HepG2 (cell line): Measurements from ENCODE around the gene ASIC3. TPM values are rescaled to one million over a fixed set of nuclear protein-coding genes. Genes with fewer than 3 reads are reported as not detected.
A peak's percentile ranks its signal among the peaks of the same experiment; 100 is the strongest.

Experiments used
- ATAC-seq: fragments of 200-7000 bp; cut with Tn5 transposase; 3 replicates; pipeline ENCODE4 v1.9.1; 2020; ENCODE audit warnings: mild to moderate bottlenecking, moderate library complexity
- BruUV-seq: library from RNA; stranded (reverse); fragments of 400-500 nt; replicated peaks from 2 replicates; lab custom pipeline; 2021; lab: Mats Ljungman, UMichigan
- CTCF ChIA-PET: fragments of 300-600 bp; formaldehyde crosslinking; extraction: SDS; loops from one replicate; lab custom pipeline; 2021; ENCODE audit warnings: low total read pairs, inconsistent platforms, low intra/inter-chr PET ratio; lab: Yijun Ruan, JAX
- POLR2A ChIA-PET: fragments of 350-600 bp; sonication (Branson Sonifier 250); formaldehyde crosslinking; loops from one replicate; lab custom pipeline; 2020; ENCODE audit warnings: antibody characterized with exemption, inconsistent platforms; lab: Yijun Ruan, JAX
- DNase-seq: peaks from one replicate; pipeline ENCODE4 v3.0.0-alpha.2; 2015; ENCODE audit warnings: low spot score
- FAIRE-seq: peaks from 3 replicates; lab custom pipeline; 2011; peaks lifted over from hg19 to GRCh38; lab: Jason Lieb, UNC
- H2AFZ ChIP-seq: one replicate; pipeline ENCODE4 v1.6.1; 2011; ENCODE audit warnings: low read length, inconsistent platforms
- H3K27ac ChIP-seq: fragments of 300-600 bp; 3 replicates; pipeline ENCODE4 v1.8.0; 2011; ENCODE audit warnings: mixed run types, mild to moderate bottlenecking, mixed read lengths, low read length, inconsistent platforms; ENCODE audit not compliant: insufficient read depth; ENCODE audit errors: extremely low read length
- H3K27me3 ChIP-seq, 2 experiments: fragments of 200-600 bp in 1 of 2; 2 replicates in 1 of 2; 3 replicates in 1 of 2; pipeline versions ENCODE4 v1.6.0 to v1.8.0; 2011; ENCODE audit warnings: low read length in 2 of 2, mild to moderate bottlenecking in 2 of 2, moderate library complexity in 2 of 2, inconsistent platforms in 1 of 2; ENCODE audit not compliant: insufficient read depth in 2 of 2, control insufficient read depth in 1 of 2
- H3K36me3 ChIP-seq, 2 experiments: fragments of 200-600 bp in 1 of 2; replicated peaks in 1 of 2; 2 replicates in 1 of 2; 3 replicates in 1 of 2; pipeline versions ENCODE4 v1.5.1 to v1.8.0; 2011; ENCODE audit warnings: low read length in 2 of 2, inconsistent platforms in 1 of 2; ENCODE audit not compliant: insufficient read depth in 2 of 2, control insufficient read depth in 1 of 2
- H3K4me1 ChIP-seq: 2 replicates; pipeline ENCODE4 v1.5.1; 2012; ENCODE audit warnings: low read length, inconsistent platforms; ENCODE audit not compliant: insufficient read depth
- H3K4me2 ChIP-seq: 2 replicates; pipeline ENCODE4 v1.6.0; 2011; ENCODE audit warnings: low read depth, low read length, inconsistent platforms
- H3K4me3 ChIP-seq, 3 experiments: fragments of 200-600 bp in 1 of 3; sonication (generic), shearing (Covaris generic) in 1 of 3; replicated peaks in 1 of 3; 2 replicates each; pipeline ENCODE4 v1.5.1; 2011 to 2016; ENCODE audit warnings: low read length in 3 of 3, inconsistent platforms in 2 of 3, low read depth in 2 of 3, mild to moderate bottlenecking in 2 of 3, control low read depth in 1 of 3, mixed read lengths in 1 of 3; ENCODE audit not compliant: insufficient read depth in 1 of 3
- H3K79me2 ChIP-seq: one replicate; pipeline ENCODE4 v1.6.1; 2011; ENCODE audit warnings: low read length, inconsistent platforms; ENCODE audit not compliant: insufficient read depth
- H3K9ac ChIP-seq: 2 replicates; pipeline ENCODE4 v1.6.0; 2011; ENCODE audit warnings: mild to moderate bottlenecking, low read depth, low read length, inconsistent platforms; ENCODE audit not compliant: insufficient read depth
- H3K9me3 ChIP-seq: 2 replicates; pipeline ENCODE4 v1.5.1; 2012; ENCODE audit warnings: mild to moderate bottlenecking, low read length
- H4K20me1 ChIP-seq: 2 replicates; pipeline ENCODE4 v1.6.0; 2011; ENCODE audit warnings: inconsistent platforms, mild to moderate bottlenecking, low read length, moderate library complexity; ENCODE audit not compliant: insufficient read depth
- CBX5 ChIP-seq: sonication (generic); formaldehyde crosslinking; IDR thresholded peaks from 2 replicates; pipeline ENCODE4 v1.4.0; 2020; ENCODE audit warnings: missing genetic modification reagents, borderline replicate concordance
- CSRNP2 ChIP-seq: sonication (generic); formaldehyde crosslinking; conservative IDR thresholded peaks from 2 replicates; pipeline ENCODE4 v1.8.0; 2022; ENCODE audit warnings: low read depth, missing genetic modification reagents
- ESRRA ChIP-seq: sonication (generic); formaldehyde crosslinking; IDR thresholded peaks from 2 replicates; pipeline ENCODE4 v1.5.1; 2020; ENCODE audit warnings: mild to moderate bottlenecking, low read depth, missing genetic modification reagents
- HMG20A ChIP-seq: IDR thresholded peaks from 2 replicates; pipeline ENCODE4 v1.6.1; 2016; ENCODE audit warnings: borderline replicate concordance
- PATZ1 ChIP-seq: sonication (generic); formaldehyde crosslinking; IDR thresholded peaks from 2 replicates; pipeline ENCODE4 v1.4.0; 2020; ENCODE audit warnings: missing genetic modification reagents
- SPEN ChIP-seq: sonication (generic); formaldehyde crosslinking; IDR thresholded peaks from 2 replicates; pipeline ENCODE4 v1.5.1; 2020; ENCODE audit warnings: low read depth, mild to moderate bottlenecking, missing genetic modification reagents
- TOE1 ChIP-seq: sonication (generic); formaldehyde crosslinking; IDR thresholded peaks from 2 replicates; pipeline ENCODE4 v1.4.0; 2020; ENCODE audit warnings: mild to moderate bottlenecking, missing genetic modification reagents
- U2AF2 ChIP-seq: fragments of 200-400 bp; formaldehyde crosslinking; IDR thresholded peaks from 2 replicates; pipeline ENCODE4 v1.6.1; 2017; ENCODE audit warnings: low read depth, mild to moderate bottlenecking, low read length
- ZBTB38 ChIP-seq: sonication (generic); formaldehyde crosslinking; IDR thresholded peaks from 2 replicates; pipeline ENCODE4 v1.5.1; 2020; ENCODE audit warnings: mild to moderate bottlenecking, missing genetic modification reagents
- ZBTB7A ChIP-seq: sonication (generic); formaldehyde crosslinking; IDR thresholded peaks from 2 replicates; pipeline ENCODE4 v1.8.0; 2022; ENCODE audit warnings: mild to moderate bottlenecking, missing genetic modification reagents
- ZFP82 ChIP-seq: sonication (generic); formaldehyde crosslinking; IDR thresholded peaks from 2 replicates; pipeline ENCODE4 v1.5.1; 2020; ENCODE audit warnings: mild to moderate bottlenecking, missing genetic modification reagents, borderline replicate concordance
- ZNF230 ChIP-seq: sonication (generic); formaldehyde crosslinking; IDR thresholded peaks from 2 replicates; pipeline ENCODE4 v1.4.0; 2020; ENCODE audit warnings: mild to moderate bottlenecking, missing genetic modification reagents
- ZNF556 ChIP-seq: sonication (generic); formaldehyde crosslinking; IDR thresholded peaks from 2 replicates; pipeline ENCODE4 v1.4.0; 2020; ENCODE audit warnings: mild to moderate bottlenecking, missing genetic modification reagents, borderline replicate concordance
- ZNF672 ChIP-seq: sonication (generic); formaldehyde crosslinking; IDR thresholded peaks from 2 replicates; pipeline ENCODE4 v1.8.1; 2022; ENCODE audit warnings: missing genetic modification reagents
- WGBS: methylation state at CpG from one replicate; pipeline ENCODE4 v1.1.6; 2017; ENCODE audit warnings: low lambda C conversion rate; 5-methylcytosine and 5-hydroxymethylcytosine counted together
- in situ Hi-C: cut with HindIII; loops from 2 replicates; pipeline ENCODE4 v1.10.0; 2017; ENCODE audit warnings: low pct_unique_long_range_greater_than_20kb; ENCODE audit not compliant: extremely low pct_ligation_motif_present
- intact Hi-C: fragments of 100-400 bp; cut with micrococcal nuclease; formaldehyde crosslinking; loops from one replicate; pipeline ENCODE4 v1.10.0; 2022; ENCODE audit not compliant: unreplicated experiment
- polyA plus RNA-seq, 8 experiments: library from polyadenylated mRNA; depleted of rRNA in 3 of 8; stranded (reverse) in 7 of 8; unstranded in 1 of 8; fragments of >200 nt; fragmentation: Illumina TruSeq in 4 of 8; extraction: Trizol in 4 of 8; gene quantifications; 2 replicates each; pipeline versions ENCODE4 v1.2.1 to v1.2.3, GENCODE V29; 2011 to 2016; ENCODE audit warnings: low read depth in 4 of 8, missing spikeins in 1 of 8, mixed read lengths in 1 of 8; ENCODE audit not compliant: insufficient read depth in 1 of 8
- total RNA-seq, 5 experiments: library from RNA; depleted of rRNA; stranded (reverse); fragments of >200 nt; fragmentation: Illumina TruSeq; extraction: Trizol; gene quantifications; 2 replicates each; pipeline ENCODE4 v1.2.3, GENCODE V29; 2016; ENCODE audit warnings: low read depth in 1 of 5

Gene ASIC3
- total and polyA plus RNA-seq, 2 of the 13 experiments (the other 11 are each of a cell fraction or from before 2014, with no cell fraction given), result 0.51 TPM; not detected in 1

DNA sequence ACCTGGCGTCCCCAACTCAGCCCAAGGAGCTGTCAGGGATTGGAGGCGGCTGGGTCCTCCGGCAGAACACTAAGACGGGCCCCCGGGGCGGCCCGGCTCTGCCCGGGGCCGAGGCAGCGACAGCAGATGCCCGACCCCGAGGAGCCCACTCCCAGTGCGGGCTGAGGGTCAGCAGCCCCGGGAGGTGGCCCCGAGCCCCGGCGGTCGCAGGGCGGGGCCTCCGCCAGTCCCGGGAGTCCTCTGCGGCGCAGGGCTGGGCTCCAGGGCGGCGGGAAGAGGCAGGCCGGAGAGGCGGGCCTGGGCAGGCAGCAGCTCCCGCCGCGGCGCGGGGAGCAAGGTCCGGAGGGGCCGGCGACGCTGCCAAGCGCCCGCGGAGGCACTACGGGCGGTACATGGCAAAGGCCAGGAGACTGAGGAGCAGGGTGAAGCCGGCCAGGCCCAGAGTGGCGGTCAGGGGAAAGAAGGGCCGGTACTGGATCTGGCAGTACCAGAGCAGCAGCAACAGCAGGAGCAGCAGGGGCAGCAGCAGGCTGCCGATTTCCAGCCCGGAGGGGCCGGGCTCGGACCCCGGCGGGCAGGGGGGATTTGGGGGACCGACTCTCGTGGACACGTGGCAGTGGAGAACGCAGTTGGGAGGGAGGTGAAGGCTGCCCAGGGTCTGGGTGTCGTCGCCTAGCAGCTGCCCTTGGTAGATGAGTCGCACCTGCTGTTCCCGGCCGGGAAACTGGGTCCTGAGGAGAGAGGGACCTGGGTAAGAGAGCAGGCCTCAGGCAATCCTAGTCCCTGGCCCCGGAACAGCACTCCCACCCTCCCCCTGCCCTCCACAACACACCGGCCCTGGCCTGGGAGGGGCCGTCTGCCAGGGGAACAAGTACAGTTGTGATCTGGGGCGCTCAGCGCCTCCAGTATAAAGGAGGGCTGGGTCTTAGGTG, 33.1 kb downstream of the ASIC3 start (continued):
- TF ChIP-seq ZNF230 (no peak), ZFP82 (CRISPR knock-in tag) (0 out of 2 replicates have a peak, but pooled peaks have one; percentile 8), ZBTB7A (CRISPR knock-in tag) (no peak), U2AF2 (no peak), ZNF556 (CRISPR knock-in tag) (0 out of 2 replicates have a peak, but pooled peaks have one; percentile 17), CBX5 (CRISPR knock-in tag) (no peak), SPEN (CRISPR knock-in tag) (no peak), TOE1 (CRISPR knock-in tag) (no peak), HMG20A (CRISPR knock-in tag) (no peak)

DNA sequence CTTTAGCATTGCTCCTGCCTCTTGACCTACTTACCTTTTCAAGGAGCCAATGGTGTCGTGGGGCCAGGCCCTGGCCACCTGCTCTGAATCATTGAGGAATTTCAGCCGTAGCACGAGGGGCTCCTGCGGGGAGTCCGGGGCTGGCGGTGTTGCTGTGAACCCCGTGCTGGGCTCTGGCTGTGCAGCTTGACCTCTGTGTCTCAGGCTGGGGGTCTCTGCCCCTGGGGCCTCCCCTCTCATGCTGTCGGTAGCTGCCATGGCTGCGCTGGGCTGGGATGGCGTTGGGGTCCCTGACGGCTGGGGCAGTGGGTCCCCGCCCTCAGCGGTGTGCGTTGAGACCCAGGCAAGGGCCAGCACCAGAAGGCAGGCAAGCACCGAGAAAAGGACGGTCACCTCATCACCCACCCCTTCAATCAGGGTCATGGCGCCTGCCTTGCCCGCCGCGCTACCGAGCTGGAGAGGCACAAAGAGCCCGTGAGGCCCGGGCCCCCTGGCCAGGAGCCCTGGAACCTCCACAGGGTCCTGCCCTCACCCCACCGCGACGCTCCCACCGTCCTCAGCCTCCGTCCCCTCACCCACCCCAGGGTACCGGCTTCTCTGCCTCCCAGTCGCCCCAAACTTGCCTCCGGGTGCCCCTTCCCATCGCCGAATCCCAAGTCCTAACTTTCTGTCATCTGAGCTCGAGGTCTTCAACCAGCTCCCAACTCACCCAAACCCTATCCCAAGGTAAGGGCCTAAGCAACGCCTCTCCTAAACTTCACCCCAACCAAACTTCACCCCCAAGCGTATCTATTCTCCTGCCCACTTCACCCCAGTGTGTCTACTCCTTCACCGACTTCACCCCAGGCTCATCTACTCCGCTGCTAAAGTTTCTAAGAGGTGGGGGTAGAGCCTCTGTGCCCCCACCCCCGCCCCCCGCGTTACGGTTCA, 34.1 kb downstream of the ASIC3 start:
- FAIRE-seq (no peak), ATAC-seq (no peak), DNase-seq (no peak)
- H3K27ac ChIP-seq, result peak overlapping the region; percentile 85
- intact Hi-C loops (loop anchor here (10.0 kb wide), 1 partner anchor 162 kb away; the partner anchor contains the start of gene SMARCD3), in situ Hi-C loops (no loop called here)
- BruUV-seq, result no TSS peak
- H3K36me3 ChIP-seq, result 0 out of 5 replicates have a peak, but pooled peaks cover 0 to 1% of the 10 kb centered on the region in 2 experiments
- H3K4me3 ChIP-seq, result peak overlapping the region; percentile 85 to 96 (median 88)
- H3K4me1 ChIP-seq, result peaks cover 48% of the 10 kb centered on the region
- no peaks in the 10 kb centered on the region for H4K20me1 ChIP-seq
- H3K27me3 ChIP-seq, result no peaks in the 10 kb centered on the region; a peak in 1 of 5 replicates
- POLR2A ChIA-PET, result interaction anchor here (0.9 to 3.8 kb wide), 3 partner anchors 20 to 54 kb away, joined by 3 to 144 read pairs (median 4); partner anchors contain the start of gene ABCB8
- peak overlapping the region; percentile 97 for H3K4me2 ChIP-seq
- CTCF ChIA-PET, result no interaction called here
- H2AFZ ChIP-seq, result no peak overlapping the region
- peak overlapping the region; percentile 100 for H3K9ac ChIP-seq
- H3K9me3 ChIP-seq, result no peaks in the 10 kb centered on the region
- peaks cover 40% of the 10 kb centered on the region for H3K79me2 ChIP-seq
- WGBS, result 3% methylated on average over 22 of the region's 42 CpGs
- TF ChIP-seq ZNF672 (CRISPR knock-in tag), result no peak
- peak; percentile 58 for TF ChIP-seq PATZ1
- TF ChIP-seq CSRNP2 (CRISPR knock-in tag), result no peak
- peak; percentile 47; the same call in 1 of the 2 replicates for TF ChIP-seq ZBTB38
- TF ChIP-seq ESRRA (CRISPR knock-in tag), result no peak
